Fibroblast of pulmonary artery (primary cell): ENCODE data around the gene PDZD7.

ENCODE experiments used
- DNase-seq: peaks from one replicate; pipeline ENCODE4 v3.0.0-alpha.2; 2010; ENCODE audit warnings: low read depth
- H3K4me3 ChIP-seq: replicated peaks from 2 replicates; pipeline ENCODE4 v1.5.1; 2011; ENCODE audit warnings: low read depth, mild to moderate bottlenecking, control low read depth, low read length, moderate library complexity
- TF ChIP-seq, protein P1 (sequence below): IDR thresholded peaks from 2 replicates; pipeline ENCODE4 v1.5.1; 2011; ENCODE audit warnings: mild to moderate bottlenecking, control low read depth, low read length, inconsistent platforms; ENCODE audit errors: missing control alignments

PDZD7 gene

DNA sequence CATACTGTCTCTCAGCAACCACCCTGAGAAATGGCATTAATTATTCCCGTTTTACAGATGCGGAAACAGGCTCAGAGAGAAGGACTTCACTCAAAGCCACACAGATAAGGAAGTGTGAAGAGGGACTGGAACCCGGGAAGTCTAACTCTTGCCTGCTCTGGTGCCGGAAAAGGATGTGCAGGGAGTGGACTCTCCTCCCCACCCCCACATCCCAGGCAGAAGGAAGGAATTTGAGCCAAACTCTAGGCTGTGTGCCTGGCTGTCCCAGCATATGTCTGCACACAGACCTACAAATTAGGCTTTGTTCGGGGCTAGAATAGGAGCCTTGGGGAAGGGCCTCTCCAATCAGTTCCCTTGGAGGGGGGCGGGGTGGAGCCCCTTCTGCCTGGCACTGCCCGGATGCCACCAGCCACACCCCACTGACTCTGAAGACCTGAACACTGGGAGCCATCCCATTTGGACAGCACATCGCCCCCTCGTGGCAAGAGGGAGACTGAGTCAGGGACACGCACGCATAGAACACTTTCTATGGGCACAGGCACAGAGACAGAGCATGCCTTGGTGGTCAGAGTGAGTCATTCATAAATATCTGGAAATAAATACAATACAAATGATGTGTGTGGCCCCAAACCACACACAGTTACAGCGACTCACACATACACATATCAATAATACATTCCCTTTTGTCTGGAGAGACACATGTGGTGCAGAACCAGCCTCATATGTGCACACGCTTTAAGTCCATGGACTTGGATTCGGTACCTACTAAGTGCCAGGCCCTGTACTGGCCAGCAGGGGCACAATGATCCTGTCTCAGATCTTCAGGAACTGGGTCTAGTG, 18.2 kb downstream of the PDZD7 start:
- DNase-seq, result peak; percentile 91
- TF ChIP-seq, protein P1, sequence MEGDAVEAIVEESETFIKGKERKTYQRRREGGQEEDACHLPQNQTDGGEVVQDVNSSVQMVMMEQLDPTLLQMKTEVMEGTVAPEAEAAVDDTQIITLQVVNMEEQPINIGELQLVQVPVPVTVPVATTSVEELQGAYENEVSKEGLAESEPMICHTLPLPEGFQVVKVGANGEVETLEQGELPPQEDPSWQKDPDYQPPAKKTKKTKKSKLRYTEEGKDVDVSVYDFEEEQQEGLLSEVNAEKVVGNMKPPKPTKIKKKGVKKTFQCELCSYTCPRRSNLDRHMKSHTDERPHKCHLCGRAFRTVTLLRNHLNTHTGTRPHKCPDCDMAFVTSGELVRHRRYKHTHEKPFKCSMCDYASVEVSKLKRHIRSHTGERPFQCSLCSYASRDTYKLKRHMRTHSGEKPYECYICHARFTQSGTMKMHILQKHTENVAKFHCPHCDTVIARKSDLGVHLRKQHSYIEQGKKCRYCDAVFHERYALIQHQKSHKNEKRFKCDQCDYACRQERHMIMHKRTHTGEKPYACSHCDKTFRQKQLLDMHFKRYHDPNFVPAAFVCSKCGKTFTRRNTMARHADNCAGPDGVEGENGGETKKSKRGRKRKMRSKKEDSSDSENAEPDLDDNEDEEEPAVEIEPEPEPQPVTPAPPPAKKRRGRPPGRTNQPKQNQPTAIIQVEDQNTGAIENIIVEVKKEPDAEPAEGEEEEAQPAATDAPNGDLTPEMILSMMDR, result peak; percentile 63
- no peak overlapping the region for H3K4me3 ChIP-seq

DNA sequence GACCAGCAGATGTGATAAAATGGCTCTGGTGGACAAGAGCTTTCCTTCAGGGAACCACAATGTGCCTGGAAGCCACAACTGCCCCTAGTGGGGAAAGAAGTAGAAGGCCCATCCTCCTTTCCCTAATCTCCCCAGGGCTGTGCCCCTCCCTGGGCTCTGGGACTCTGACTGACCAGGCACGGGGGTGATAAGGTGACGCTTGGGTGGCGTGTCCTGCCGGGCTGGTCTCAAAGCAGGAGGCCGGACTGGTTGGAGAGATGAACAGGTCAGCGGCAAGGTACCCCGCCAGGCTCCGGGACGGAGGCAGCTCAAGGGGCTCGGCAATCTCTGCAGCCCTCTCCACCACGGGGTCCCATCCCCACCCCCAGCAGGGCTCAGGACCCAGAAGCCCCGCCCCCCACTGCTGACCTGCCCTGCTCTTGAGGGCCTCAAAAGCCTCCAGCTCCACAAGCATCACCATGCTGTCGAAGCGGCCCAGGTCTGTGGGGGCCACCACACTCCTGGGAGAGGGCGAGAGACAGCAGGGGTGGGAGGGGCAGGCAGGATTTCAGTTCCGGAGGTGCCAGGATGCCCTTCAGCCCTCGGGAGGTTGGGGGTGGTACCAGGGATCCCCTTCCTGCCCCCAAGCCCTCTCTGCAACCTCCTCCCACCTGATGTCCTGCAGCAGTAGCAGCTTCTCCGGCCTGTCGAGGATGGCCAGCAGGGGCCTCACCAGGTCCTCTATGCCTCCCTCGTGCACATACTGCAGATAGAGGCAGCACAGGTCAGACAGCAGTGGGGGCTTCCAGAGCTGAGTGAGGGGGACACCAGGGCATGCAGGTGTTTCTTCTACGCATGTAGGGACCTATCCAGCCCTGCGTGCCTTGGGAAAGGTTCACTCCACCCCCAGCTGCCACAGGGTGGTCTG, 19.2 kb downstream of the PDZD7 start:
- TF ChIP-seq, protein P1, result peak; percentile 51
- H3K4me3 ChIP-seq, result no peak overlapping the region
- no peak for DNase-seq

DNA sequence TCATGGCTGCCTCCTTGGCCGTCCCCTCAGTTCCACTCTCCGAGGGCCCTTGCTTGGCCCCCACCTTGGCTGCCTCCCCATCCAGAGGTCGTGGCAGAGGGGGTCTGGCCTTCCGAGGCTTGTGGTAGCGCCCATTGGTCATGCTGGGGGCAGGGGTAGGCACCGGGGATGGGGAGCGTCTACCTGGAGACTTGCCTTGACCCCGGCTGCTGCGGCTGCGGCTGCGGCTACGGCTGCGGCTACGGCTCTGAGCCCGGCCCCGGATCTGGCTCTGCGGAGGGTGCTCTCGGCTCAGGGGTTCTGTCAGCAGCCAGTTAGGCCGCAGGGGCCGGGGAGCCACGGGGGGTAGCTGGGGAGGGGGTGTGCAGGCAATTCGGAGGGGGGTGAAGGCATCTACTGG, 20.6 kb downstream of the PDZD7 start:
- TF ChIP-seq, protein P1, result no peak
- no peak for DNase-seq
- H3K4me3 ChIP-seq, result no peak overlapping the region

DNA sequence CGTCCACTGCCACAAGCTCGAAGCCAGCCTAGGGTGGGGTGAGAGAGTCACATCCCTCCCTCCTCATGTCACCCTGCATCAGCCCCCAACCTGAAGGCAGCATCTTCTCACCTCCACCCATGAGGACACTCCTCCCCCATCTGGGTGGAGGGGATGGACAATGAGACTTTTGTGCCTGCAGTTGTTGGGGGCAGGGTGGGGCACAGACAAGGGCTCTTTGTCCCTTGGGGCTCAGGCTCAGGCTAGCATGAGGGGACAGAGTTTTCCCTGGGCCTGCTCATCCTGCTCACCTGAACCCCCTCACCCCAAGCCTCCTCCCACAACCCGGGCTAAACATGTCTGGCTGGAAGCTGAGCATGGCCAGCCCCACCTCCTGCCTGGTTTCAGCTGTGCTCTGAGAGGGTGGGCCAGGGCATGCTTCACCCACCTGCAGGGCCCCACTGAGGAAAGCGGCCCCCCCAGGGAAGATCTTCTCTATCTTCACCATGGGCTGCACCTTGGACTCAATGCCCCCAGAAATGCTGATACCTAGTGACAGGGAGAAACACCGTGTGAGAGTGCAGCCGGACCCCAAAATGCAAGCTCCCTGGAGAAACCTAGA, 22.0 kb downstream of the PDZD7 start:
- H3K4me3 ChIP-seq, result no peak overlapping the region
- DNase-seq, result no peak
- TF ChIP-seq, protein P1, result no peak

DNA sequence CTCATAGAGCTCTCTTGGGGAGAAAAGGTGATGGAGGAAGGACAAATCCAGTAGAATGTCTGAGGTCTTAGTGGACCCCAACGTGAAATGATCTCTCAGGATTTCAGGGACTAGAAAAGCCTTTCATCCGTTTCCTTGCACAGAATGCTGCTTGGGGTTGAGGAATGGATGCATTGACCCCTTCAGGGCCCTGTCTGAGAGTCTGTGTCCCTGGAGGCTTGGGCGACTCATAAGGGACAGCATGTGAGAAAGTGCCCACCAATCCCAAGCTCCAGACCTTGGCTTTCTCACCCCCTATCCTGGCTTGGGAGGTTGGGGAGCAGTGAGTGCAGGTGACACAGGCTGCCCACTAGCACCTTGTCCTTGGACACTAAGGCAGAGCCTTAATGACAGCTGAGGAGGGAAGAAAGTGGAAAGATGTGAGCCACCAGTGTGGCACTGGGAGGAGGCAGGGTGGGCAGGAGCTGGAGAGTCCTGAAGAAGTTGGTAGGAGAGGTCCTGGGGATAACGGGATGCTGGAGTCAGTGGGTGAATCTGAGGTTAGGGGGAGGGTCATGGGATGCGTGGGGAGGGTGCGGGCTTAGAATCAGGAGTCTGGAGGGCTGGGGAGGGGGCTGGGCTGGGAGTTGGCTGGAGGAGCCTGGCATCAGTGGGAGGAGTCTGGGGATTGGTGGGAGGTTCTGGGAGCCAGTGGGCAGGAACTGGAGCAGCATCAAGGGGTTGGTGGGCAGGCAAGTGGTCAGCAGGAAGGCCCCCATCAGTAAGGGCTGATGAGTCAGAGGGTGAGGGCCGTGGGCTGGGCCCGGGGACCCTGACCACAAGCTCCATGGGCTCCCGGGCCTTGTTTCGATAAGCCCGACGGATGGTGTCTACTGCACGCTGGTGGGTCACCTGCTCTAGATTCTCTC, 22.8 kb downstream of the PDZD7 start:
- TF ChIP-seq, protein P1, result no peak
- no peak for DNase-seq
- no peak overlapping the region for H3K4me3 ChIP-seq
